Placental pericyte (primary cell): ENCODE data around the gene SHISA5. TPM values are rescaled to one million over a fixed set of nuclear protein-coding genes. Genes with fewer than 3 reads are reported as not detected.

Source experiments
- small RNA-seq: library from RNA; depleted of rRNA; stranded (forward); fragments of <200 nt; gene quantifications from one replicate; pipeline ENCODE3, GENCODE V24; 2012; ENCODE audit warnings: low replicate concordance
- total RNA-seq: library from RNA; depleted of rRNA; stranded (reverse); fragments of >200 nt; gene quantifications from 2 replicates; pipeline ENCODE4 v1.2.3, GENCODE V29; 2012

The SHISA5 gene
- total RNA-seq: 192 and 194 TPM in 2 replicates

GRCh38 chr3:48504051-48504946, at the start of gene SHISA5:
TSS of gene SHISA5 (minus strand) at chr3:48504174. CDS start at chr3:48504094, 80 bp downstream.

GRCh38 chr3:48446425-48447193, 57.4 kb downstream of the SHISA5 start, which contains the start of gene ATRIP:
TSS of gene ATRIP (plus strand) at chr3:48446737. CDS start at chr3:48446846, 109 bp downstream.

GRCh38 chr3:48439820-48440589, 64.0 kb downstream of the SHISA5 start, which contains the start of the genes CCDC51 and TMA7:
TSS of gene CCDC51 (minus strand) at chr3:48440119. CDS start at chr3:48435128, 4,991 bp downstream.
TSS of gene TMA7 (plus strand) at chr3:48440257. CDS start at chr3:48440297, 40 bp downstream.

GRCh38 chr3:48429960-48430707, 73.8 kb downstream of the SHISA5 start, which contains the start of gene PLXNB1:
TSS of gene PLXNB1 (minus strand) at chr3:48430086. CDS start at chr3:48424611, 5,475 bp downstream.

Small RNA genes lying within 50 kb of the gene (small RNA-seq; reads per million reads assigned to genes)
- 0.13 reads per million for gene MIR6823

Other genes starting within 250 kb of the SHISA5 start
- 33.5 and 37.4 TPM in 2 replicates for gene NME6, start 202.8 kb downstream of the SHISA5 start, total RNA-seq
- not detected in 2 replicates for gene SPINK8, start 170.5 kb downstream of the SHISA5 start, total RNA-seq
- gene FBXW12, start 132.0 kb downstream of the SHISA5 start, total RNA-seq: not detected in 2 replicates
- 16.9 and 37.4 TPM in 2 replicates for gene PLXNB1, start 74.1 kb downstream of the SHISA5 start, total RNA-seq
- 15.3 and 17.1 TPM in 2 replicates for gene CCDC51, start 64.1 kb downstream of the SHISA5 start, total RNA-seq
- 108 and 139 TPM in 2 replicates for gene TMA7, start 63.9 kb downstream of the SHISA5 start, total RNA-seq
- 3.1 and 15.2 TPM in 2 replicates for gene ATRIP, start 57.4 kb downstream of the SHISA5 start, total RNA-seq
- 7.9 and 45.8 TPM in 2 replicates for gene PFKFB4, start 52.6 kb upstream of the SHISA5 start, total RNA-seq
- gene UCN2, start 59.6 kb upstream of the SHISA5 start, total RNA-seq: 2.2 and 25.1 TPM in 2 replicates
- gene COL7A1, start 91.2 kb upstream of the SHISA5 start, total RNA-seq: 23.6 and 259 TPM in 2 replicates
- 448 and 544 TPM in 2 replicates for gene UQCRC1, start 105.5 kb upstream of the SHISA5 start, total RNA-seq
- gene TMEM89, start 117.6 kb upstream of the SHISA5 start, total RNA-seq: not detected in 2 replicates
- 49.5 and 53.8 TPM in 2 replicates for gene SLC26A6, start 131.3 kb upstream of the SHISA5 start, total RNA-seq
- 1.1 and 2.4 TPM in 2 replicates for gene CELSR3, start 158.7 kb upstream of the SHISA5 start, total RNA-seq
- gene NCKIPSD, start 181.7 kb upstream of the SHISA5 start, total RNA-seq: 21.9 and 23.8 TPM in 2 replicates
- 38.7 and 39.9 TPM in 2 replicates for gene IP6K2, start 213.0 kb upstream of the SHISA5 start, total RNA-seq